Transverse colon (tissue), 3 donors: ENCODE data around the gene BUD23.

Source experiments
- CTCF ChIP-seq, 5 experiments: fragments of 200-600 bp in 3 of 5; fragments of 450-650 bp in 2 of 5; sonication (generic) in 3 of 5; IDR thresholded peaks; 1 replicate in 2 of 5; 2 replicates in 3 of 5; pipeline ENCODE4 v1.5.1; 2016 to 2017; ENCODE audit warnings: antibody characterized with exemption in 5 of 5, inconsistent platforms in 3 of 5, mild to moderate bottlenecking in 2 of 5, moderate library complexity in 1 of 5
- POLR2A ChIP-seq: fragments of 450-650 bp; IDR thresholded peaks from one replicate; pipeline ENCODE4 v1.6.1; 2016; ENCODE audit warnings: antibody characterized with exemption, mild to moderate bottlenecking, moderate library complexity

DNA sequence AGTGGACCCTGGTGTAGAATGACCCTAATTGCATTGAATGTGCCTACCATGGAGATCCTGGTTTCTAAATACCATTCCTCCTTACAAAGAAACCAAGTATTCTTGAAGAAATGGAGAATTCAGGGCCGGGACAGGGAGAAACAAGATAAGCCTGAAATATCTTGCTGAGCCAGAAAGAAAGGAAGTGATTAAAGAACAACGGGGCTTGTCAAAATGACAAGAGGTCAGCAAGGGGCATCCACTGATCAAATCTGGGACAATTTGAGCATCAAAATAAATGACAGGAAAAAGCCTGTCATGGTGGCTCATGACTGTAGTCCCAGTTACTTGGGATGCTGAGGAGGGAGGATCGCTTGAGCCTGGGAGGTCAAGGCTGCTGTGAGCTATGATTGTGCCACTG, 47.1 kb downstream of the BUD23 start:
- TF ChIP-seq CTCF (IDR thresholded peaks at IDR 0.05) = no peak
- TF ChIP-seq POLR2A = no peak
